HepG2 (cell line): ENCODE data around the gene CCDC142.

Source experiments
- ASH2L ChIP-seq: fragments of 300-600, 200-600 bp; sonication (generic); IDR thresholded peaks from 2 replicates; pipeline ENCODE4 v1.7.0; 2017; ENCODE audit warnings: low read depth, mild to moderate bottlenecking, moderate library complexity, mixed read lengths, low read length; ENCODE audit not compliant: insufficient read length
- BHLHE40 ChIP-seq: IDR thresholded peaks from 2 replicates; pipeline ENCODE4 v1.6.1; 2011; ENCODE audit warnings: low read length, improper control_type of control experiment
- HOXA7 ChIP-seq: sonication (generic); formaldehyde crosslinking; IDR thresholded peaks from 2 replicates; pipeline ENCODE4 v1.8.1; 2022; ENCODE audit warnings: mild to moderate bottlenecking, missing genetic modification reagents, moderate library complexity
- NFYB ChIP-seq: sonication (generic); formaldehyde crosslinking; IDR thresholded peaks from 2 replicates; pipeline ENCODE4 v1.4.0; 2020; ENCODE audit warnings: missing genetic modification reagents
- TAF1 ChIP-seq: sonication (generic); formaldehyde crosslinking; IDR thresholded peaks from 2 replicates; pipeline ENCODE4 v1.4.0; 2020; ENCODE audit warnings: missing genetic modification reagents
- ZKSCAN1 ChIP-seq: fragments of 150-350 bp; IDR thresholded peaks from 2 replicates; pipeline ENCODE4 v1.6.1; 2014; ENCODE audit warnings: low read length
- ZNF274 ChIP-seq: sonication (generic); formaldehyde crosslinking; IDR thresholded peaks from 2 replicates; pipeline ENCODE4 v1.5.1; 2020; ENCODE audit warnings: mild to moderate bottlenecking, missing genetic modification reagents
- ZNF549 ChIP-seq: sonication (generic); formaldehyde crosslinking; IDR thresholded peaks from 2 replicates; pipeline ENCODE4 v1.5.0; 2020; ENCODE audit warnings: missing genetic modification reagents
- ZNF558 ChIP-seq: sonication (generic); formaldehyde crosslinking; IDR thresholded peaks from 2 replicates; pipeline ENCODE4 v1.9.0; 2022; ENCODE audit warnings: mild to moderate bottlenecking, missing genetic modification reagents, borderline replicate concordance
- ZNF777 ChIP-seq: sonication (generic); formaldehyde crosslinking; IDR thresholded peaks from 2 replicates; pipeline ENCODE4 v1.4.0; 2020; ENCODE audit warnings: missing genetic modification reagents
- ZNF788 ChIP-seq: sonication (generic); formaldehyde crosslinking; IDR thresholded peaks from 2 replicates; pipeline ENCODE4 v1.5.0; 2020; ENCODE audit warnings: mild to moderate bottlenecking, missing genetic modification reagents, borderline replicate concordance
- TF ChIP-seq, protein P1 (sequence below): sonication (generic); formaldehyde crosslinking; IDR thresholded peaks from 2 replicates; pipeline ENCODE4 v1.5.0; 2020; ENCODE audit warnings: mild to moderate bottlenecking, missing genetic modification reagents, moderate library complexity

GRCh38 chr2:74525717-74526648, 43.2 kb upstream of the CCDC142 start, which contains the start of gene DQX1:
- TF ChIP-seq ZNF558 (no peak), ZNF788 (peak; percentile 83; the same call in 1 of the 2 replicates), TAF1 (CRISPR knock-in tag) (peak; percentile 78), ZNF274 (CRISPR knock-in tag) (peak; percentile 32; the same call in 1 of the 2 replicates), ZNF549 (CRISPR knock-in tag) (no peak), NFYB (CRISPR knock-in tag) (peak; percentile 57; the same call in 1 of the 2 replicates), HOXA7 (CRISPR knock-in tag) (no peak), ZKSCAN1 (no peak), BHLHE40 (peak; percentile 38; the same call in 1 of the 2 replicates), ZNF777 (CRISPR knock-in tag) (no peak), ASH2L (peak; percentile 47)
- TF ChIP-seq, protein P1, sequence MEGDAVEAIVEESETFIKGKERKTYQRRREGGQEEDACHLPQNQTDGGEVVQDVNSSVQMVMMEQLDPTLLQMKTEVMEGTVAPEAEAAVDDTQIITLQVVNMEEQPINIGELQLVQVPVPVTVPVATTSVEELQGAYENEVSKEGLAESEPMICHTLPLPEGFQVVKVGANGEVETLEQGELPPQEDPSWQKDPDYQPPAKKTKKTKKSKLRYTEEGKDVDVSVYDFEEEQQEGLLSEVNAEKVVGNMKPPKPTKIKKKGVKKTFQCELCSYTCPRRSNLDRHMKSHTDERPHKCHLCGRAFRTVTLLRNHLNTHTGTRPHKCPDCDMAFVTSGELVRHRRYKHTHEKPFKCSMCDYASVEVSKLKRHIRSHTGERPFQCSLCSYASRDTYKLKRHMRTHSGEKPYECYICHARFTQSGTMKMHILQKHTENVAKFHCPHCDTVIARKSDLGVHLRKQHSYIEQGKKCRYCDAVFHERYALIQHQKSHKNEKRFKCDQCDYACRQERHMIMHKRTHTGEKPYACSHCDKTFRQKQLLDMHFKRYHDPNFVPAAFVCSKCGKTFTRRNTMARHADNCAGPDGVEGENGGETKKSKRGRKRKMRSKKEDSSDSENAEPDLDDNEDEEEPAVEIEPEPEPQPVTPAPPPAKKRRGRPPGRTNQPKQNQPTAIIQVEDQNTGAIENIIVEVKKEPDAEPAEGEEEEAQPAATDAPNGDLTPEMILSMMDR: no peak
